T47D (cell line): ENCODE data around the gene PPP4R4.

Experiments used
- DNase-seq, 2 experiments: peaks; one replicate each; pipeline versions ENCODE4 v3.0.0 to v3.0.0-alpha.2; 2011 to 2012; ENCODE audit warnings: low read depth in 1 of 2, low spot score in 1 of 2
- JUND ChIP-seq: IDR thresholded peaks from 2 replicates; pipeline ENCODE4 v1.6.1; 2012; ENCODE audit warnings: low read depth
- in situ Hi-C: cut with HindIII; loops from 2 replicates; pipeline ENCODE4 v1.10.0; 2016; ENCODE audit warnings: low sequenced_read_pairs, low pct_unique_long_range_greater_than_20kb

PPP4R4 gene

GRCh38 chr14:94173885-94174603 lies at the start of gene PPP4R4:
Gene PPP4R4, plus strand, starts transcription at chr14:94174322. Its CDS starts 144 bp downstream, at chr14:94174466.
- in situ Hi-C loops = no loop called here
- peak; percentile 93 to 98 for DNase-seq
- TF ChIP-seq JUND = no peak

GRCh38 chr14:94124582-94125377 lies 49.3 kb upstream of the PPP4R4 start:
- DNase-seq = no peak
- no peak for TF ChIP-seq JUND
- in situ Hi-C loops = no loop called here

- in situ Hi-C loops = no loop called here
- no peak for DNase-seq
- TF ChIP-seq JUND = no peak
Measured at GRCh38 chr14:94125659-94126418, 48.3 kb upstream of the PPP4R4 start.

- DNase-seq = no peak
- TF ChIP-seq JUND = no peak
- in situ Hi-C loops = no loop called here
Measured at GRCh38 chr14:94126419-94126677, 47.8 kb upstream of the PPP4R4 start.

GRCh38 chr14:94126800-94127199 lies 47.3 kb upstream of the PPP4R4 start:
- DNase-seq = no peak
- in situ Hi-C loops = no loop called here
- no peak for TF ChIP-seq JUND

GRCh38 chr14:94127330-94127729 lies 46.8 kb upstream of the PPP4R4 start:
- DNase-seq = no peak
- TF ChIP-seq JUND = no peak
- in situ Hi-C loops = no loop called here

- no peak for TF ChIP-seq JUND
- DNase-seq = no peak
- in situ Hi-C loops = no loop called here
Measured at GRCh38 chr14:94128216-94128839, 45.8 kb upstream of the PPP4R4 start.

GRCh38 chr14:94129111-94129757 lies 44.9 kb upstream of the PPP4R4 start, which contains the start of gene IFI27L2:
Gene IFI27L2, minus strand, starts transcription at chr14:94129604. Its CDS starts 40 bp downstream, at chr14:94129564.
- no peak for TF ChIP-seq JUND
- peak; percentile 91 to 92 for DNase-seq
- in situ Hi-C loops = no loop called here

- no peak for TF ChIP-seq JUND
- DNase-seq = peak in 1 of 2 experiments; percentile 60
- in situ Hi-C loops = no loop called here
Measured at GRCh38 chr14:94129758-94130414, 44.2 kb upstream of the PPP4R4 start.

- in situ Hi-C loops = no loop called here
- TF ChIP-seq JUND = no peak
- DNase-seq = peak; percentile 34 to 89
Measured at GRCh38 chr14:94132285-94132887, 41.7 kb upstream of the PPP4R4 start.

GRCh38 chr14:94135476-94135875 lies 38.6 kb upstream of the PPP4R4 start:
- DNase-seq = no peak
- in situ Hi-C loops = no loop called here
- TF ChIP-seq JUND = no peak
